Memory B cell (primary cell): Measurements from ENCODE around the gene PDE2A.

Experiments used
- ATAC-seq: fragments of 150-1000 bp; cut with Tn5 transposase; 2 replicates; pipeline ENCODE4 v1.10.0; 2021; ENCODE audit warnings: low read depth, mild to moderate bottlenecking, moderate library complexity
- DNase-seq, 2 donors: peaks; one replicate each; pipeline ENCODE4 v3.0.0; 2022; ENCODE audit warnings: low spot score in 2 of 2
- H3K27ac Mint-ChIP-seq: one replicate; pipeline ENCODE4 v1.8.0; 2022; ENCODE audit warnings: mild to moderate bottlenecking, moderate library complexity, mixed read lengths
- H3K27me3 Mint-ChIP-seq: one replicate; pipeline ENCODE4 v1.8.0; 2022; ENCODE audit warnings: mixed read lengths
- H3K36me3 Mint-ChIP-seq: one replicate; pipeline ENCODE4 v1.8.0; 2022; ENCODE audit warnings: mild to moderate bottlenecking, mixed read lengths
- H3K4me1 Mint-ChIP-seq: one replicate; pipeline ENCODE4 v1.8.0; 2022; ENCODE audit warnings: mixed read lengths
- H3K4me3 Mint-ChIP-seq: one replicate; pipeline ENCODE4 v1.8.0; 2022; ENCODE audit warnings: mild to moderate bottlenecking, moderate library complexity, mixed read lengths
- H3K9me3 Mint-ChIP-seq: one replicate; pipeline ENCODE4 v1.8.0; 2022; ENCODE audit warnings: mixed read lengths

PDE2A gene

GRCh38 chr11:72588421-72589410, 85.5 kb downstream of the PDE2A start:
- peaks cover 37% of the 10 kb centered on the region for H3K4me1 Mint-ChIP-seq
- DNase-seq = no peak
- no peak for ATAC-seq
- no peaks in the 10 kb centered on the region for H3K9me3 Mint-ChIP-seq
- no peak overlapping the region for H3K4me3 Mint-ChIP-seq
- H3K36me3 Mint-ChIP-seq = no peaks in the 10 kb centered on the region
- peaks cover 15% of the 10 kb centered on the region for H3K27me3 Mint-ChIP-seq
- no peak overlapping the region for H3K27ac Mint-ChIP-seq

- no peak overlapping the region for H3K4me3 Mint-ChIP-seq
- H3K36me3 Mint-ChIP-seq = no peaks in the 10 kb centered on the region
- H3K4me1 Mint-ChIP-seq = peaks cover 33% of the 10 kb centered on the region
- no peaks in the 10 kb centered on the region for H3K9me3 Mint-ChIP-seq
- peaks cover 12% of the 10 kb centered on the region for H3K27me3 Mint-ChIP-seq
- no peak overlapping the region for H3K27ac Mint-ChIP-seq
- DNase-seq (no peak), ATAC-seq (no peak)
These were observed 86.5 kb downstream of the PDE2A start for GRCh38 chr11:72587696-72588095.

- Mint-ChIP-seq H3K4me3 (no peak overlapping the region), H3K4me1 (peaks cover 23% of the 10 kb centered on the region), H3K27me3 (peaks cover 7% of the 10 kb centered on the region), H3K9me3 (no peaks in the 10 kb centered on the region), H3K27ac (no peak overlapping the region), H3K36me3 (no peaks in the 10 kb centered on the region)
- ATAC-seq = no peak
- DNase-seq = no peak
These were observed 87.7 kb downstream of the PDE2A start for GRCh38 chr11:72586321-72587090.

GRCh38 chr11:72585762-72586311, 88.4 kb downstream of the PDE2A start:
- Mint-ChIP-seq H3K4me1 (peaks cover 21% of the 10 kb centered on the region), H3K9me3 (no peaks in the 10 kb centered on the region), H3K27ac (no peak overlapping the region), H3K27me3 (peaks cover 1% of the 10 kb centered on the region), H3K4me3 (peak overlapping the region; percentile 90), H3K36me3 (no peaks in the 10 kb centered on the region)
- DNase-seq (peak; percentile 74 to 80), ATAC-seq (peak; percentile 67)

GRCh38 chr11:72584939-72585597, 89.2 kb downstream of the PDE2A start:
- Mint-ChIP-seq H3K4me3 (peak overlapping the region; percentile 90), H3K4me1 (peaks cover 21% of the 10 kb centered on the region), H3K27me3 (peaks cover 1% of the 10 kb centered on the region), H3K9me3 (no peaks in the 10 kb centered on the region), H3K27ac (peak overlapping the region; percentile 80), H3K36me3 (no peaks in the 10 kb centered on the region)
- ATAC-seq (no peak), DNase-seq (no peak)

GRCh38 chr11:72584293-72584938, 89.8 kb downstream of the PDE2A start:
- H3K27me3 Mint-ChIP-seq = peaks cover 1% of the 10 kb centered on the region

GRCh38 chr11:72583616-72584292, 90.5 kb downstream of the PDE2A start:
- Mint-ChIP-seq H3K36me3 (no peaks in the 10 kb centered on the region), H3K4me1 (peaks cover 25% of the 10 kb centered on the region), H3K4me3 (peak overlapping the region; percentile 62), H3K27ac (no peak overlapping the region), H3K27me3 (peaks cover 1% of the 10 kb centered on the region), H3K9me3 (no peaks in the 10 kb centered on the region)
- DNase-seq (no peak), ATAC-seq (no peak)

More at GRCh38 chr11:72584293-72584938, 89.8 kb downstream of the PDE2A start:
- peaks cover 25% of the 10 kb centered on the region for H3K4me1 Mint-ChIP-seq
- DNase-seq (peak; percentile 59 to 61), ATAC-seq (peak; percentile 69)
- H3K9me3 Mint-ChIP-seq = no peaks in the 10 kb centered on the region
- no peaks in the 10 kb centered on the region for H3K36me3 Mint-ChIP-seq
- H3K4me3 Mint-ChIP-seq = peak overlapping the region; percentile 90
- peak overlapping the region; percentile 80 for H3K27ac Mint-ChIP-seq

- DNase-seq = no peak
- no peaks in the 10 kb centered on the region for H3K36me3 Mint-ChIP-seq
- H3K27ac Mint-ChIP-seq = peak overlapping the region; percentile 1
- H3K4me1 Mint-ChIP-seq = peaks cover 25% of the 10 kb centered on the region
- no peaks in the 10 kb centered on the region for H3K9me3 Mint-ChIP-seq
- no peak for ATAC-seq
- H3K27me3 Mint-ChIP-seq = peaks cover 1% of the 10 kb centered on the region
- H3K4me3 Mint-ChIP-seq = no peak overlapping the region
These were observed 91.1 kb downstream of the PDE2A start for GRCh38 chr11:72583177-72583553.

- DNase-seq (no peak), ATAC-seq (no peak)
- Mint-ChIP-seq H3K27ac (peak overlapping the region; percentile 1), H3K27me3 (peaks cover 3% of the 10 kb centered on the region), H3K9me3 (no peaks in the 10 kb centered on the region), H3K4me3 (no peak overlapping the region), H3K36me3 (no peaks in the 10 kb centered on the region), H3K4me1 (peaks cover 25% of the 10 kb centered on the region)
These were observed 91.7 kb downstream of the PDE2A start for GRCh38 chr11:72582206-72583176.

GRCh38 chr11:72581067-72581466, 93.2 kb downstream of the PDE2A start:
- no peak overlapping the region for H3K4me3 Mint-ChIP-seq
- no peak for ATAC-seq

GRCh38 chr11:72580642-72580950, 93.6 kb downstream of the PDE2A start:
- H3K4me1 Mint-ChIP-seq = peaks cover 21% of the 10 kb centered on the region
- no peak for DNase-seq
- H3K4me3 Mint-ChIP-seq = no peak overlapping the region
- ATAC-seq = no peak
- peaks cover 4% of the 10 kb centered on the region for H3K27me3 Mint-ChIP-seq
- no peaks in the 10 kb centered on the region for H3K36me3 Mint-ChIP-seq
- no peak overlapping the region for H3K27ac Mint-ChIP-seq
- H3K9me3 Mint-ChIP-seq = no peaks in the 10 kb centered on the region

More at GRCh38 chr11:72581067-72581466, 93.2 kb downstream of the PDE2A start:
- no peak for DNase-seq
- H3K27me3 Mint-ChIP-seq = peaks cover 3% of the 10 kb centered on the region
- no peak overlapping the region for H3K27ac Mint-ChIP-seq
- no peaks in the 10 kb centered on the region for H3K9me3 Mint-ChIP-seq
- H3K36me3 Mint-ChIP-seq = no peaks in the 10 kb centered on the region
- H3K4me1 Mint-ChIP-seq = peaks cover 25% of the 10 kb centered on the region
